IPS-NIHi7 (cell line): ENCODE data around the gene TNNT3.
"Not testable (repeated sequence)": the region's sequence is repeated elsewhere in the genome, so short reads cannot be mapped to it uniquely, and the experiment has no call there.

Source experiments
- DNase-seq: peaks from one replicate; pipeline ENCODE4 v3.0.0; 2012; ENCODE audit warnings: mixed read lengths; ENCODE audit errors: extremely low spot score

TNNT3 gene

DNA sequence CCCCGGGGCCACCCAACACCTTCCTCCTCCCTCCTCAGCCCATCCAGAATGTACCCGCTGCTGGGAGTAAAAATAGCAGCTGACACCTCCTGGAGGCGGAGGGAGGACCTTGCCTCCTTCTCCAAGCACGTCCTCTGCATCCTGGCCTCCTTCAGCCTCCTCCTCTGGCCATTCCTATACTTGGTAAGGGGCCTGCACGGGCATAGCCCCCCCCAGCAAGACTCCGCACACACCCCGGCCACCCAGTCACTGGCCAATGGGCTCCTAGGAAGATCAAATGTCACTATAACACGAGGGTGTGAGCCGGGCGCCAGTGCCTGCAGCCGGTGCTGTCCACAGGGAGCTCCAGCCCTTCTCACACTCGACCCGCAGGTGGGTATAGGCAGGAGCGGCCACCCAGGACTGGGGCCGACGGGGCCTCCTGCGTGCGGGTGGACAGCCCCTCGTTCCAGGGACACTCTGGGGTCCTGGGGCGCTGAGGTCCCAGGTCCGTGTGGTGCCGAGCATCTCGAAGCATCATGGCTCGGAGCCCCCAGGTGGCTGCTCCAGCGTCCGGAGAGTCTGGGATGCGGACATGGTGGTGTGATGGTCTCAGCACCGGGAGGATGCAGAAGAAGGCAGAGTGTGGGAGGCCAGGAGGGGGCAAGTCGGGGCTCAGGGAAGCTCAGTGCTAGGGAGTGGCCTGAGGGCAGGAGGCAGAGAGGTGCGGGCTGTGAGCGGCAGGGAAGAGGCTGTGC lies at the start of gene TNNT3:
TNNT3 (plus strand) TSS at position 313 of the 737 bp plus-strand sequence. CDS start 3,172 bp downstream, outside the sequence.
- peak; percentile 41 for DNase-seq

DNA sequence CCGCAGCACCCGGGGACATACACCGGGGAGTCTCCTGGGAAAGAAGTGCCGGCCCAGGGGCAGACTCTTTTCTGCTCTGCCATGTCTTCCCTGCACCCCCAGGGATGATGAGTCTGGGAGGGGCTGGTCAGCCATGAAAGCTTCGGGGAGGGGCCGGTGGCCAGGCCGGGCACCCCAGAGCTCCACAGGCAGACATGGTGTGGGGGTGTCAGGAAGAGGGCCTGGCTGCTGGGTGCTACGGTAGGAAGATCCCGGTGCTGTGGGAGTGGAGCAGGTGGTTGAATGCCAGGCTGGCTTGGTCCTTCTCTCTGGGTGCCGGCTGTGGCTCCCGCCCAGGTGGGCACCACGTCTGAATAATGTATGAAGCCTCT lies 49.2 kb upstream of the TNNT3 start:
- DNase-seq, result no peak

DNA sequence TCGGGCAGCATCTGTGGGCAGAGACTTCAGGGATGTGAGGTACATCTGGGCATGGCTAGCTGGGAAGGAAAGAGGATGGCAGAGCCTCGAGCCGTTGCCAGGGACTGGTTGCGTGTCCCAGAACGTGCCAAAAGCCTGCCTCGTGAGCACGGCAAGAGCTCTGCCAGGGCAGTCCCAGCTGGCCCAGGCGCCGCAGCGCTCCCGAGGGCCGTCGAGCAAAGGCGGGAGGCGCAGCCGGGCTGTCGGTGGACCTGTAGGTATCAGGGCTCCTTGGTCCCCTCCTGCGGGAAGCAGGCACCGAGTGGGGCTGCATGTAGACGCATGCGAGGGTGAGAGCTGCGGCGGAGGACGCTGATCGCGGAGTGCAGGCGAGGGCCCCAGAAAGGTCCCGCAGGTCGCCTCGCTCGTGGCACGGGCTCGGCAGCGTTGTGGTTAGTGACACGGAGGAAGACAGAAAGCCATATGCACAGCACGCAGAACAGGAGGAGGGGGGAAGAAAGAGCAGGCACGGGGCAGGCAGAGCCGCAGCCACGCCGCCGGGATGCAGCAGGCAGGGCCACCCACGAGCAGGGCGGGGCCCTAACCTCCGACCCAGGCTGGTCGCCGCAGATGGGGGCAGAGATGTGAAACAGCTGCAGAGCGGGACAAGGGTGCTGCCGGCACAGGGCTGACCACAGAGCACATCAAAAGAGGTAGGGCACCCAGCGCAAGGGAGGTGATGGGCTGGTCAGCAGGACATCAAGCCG lies 48.6 kb upstream of the TNNT3 start:
- no peak for DNase-seq

DNA sequence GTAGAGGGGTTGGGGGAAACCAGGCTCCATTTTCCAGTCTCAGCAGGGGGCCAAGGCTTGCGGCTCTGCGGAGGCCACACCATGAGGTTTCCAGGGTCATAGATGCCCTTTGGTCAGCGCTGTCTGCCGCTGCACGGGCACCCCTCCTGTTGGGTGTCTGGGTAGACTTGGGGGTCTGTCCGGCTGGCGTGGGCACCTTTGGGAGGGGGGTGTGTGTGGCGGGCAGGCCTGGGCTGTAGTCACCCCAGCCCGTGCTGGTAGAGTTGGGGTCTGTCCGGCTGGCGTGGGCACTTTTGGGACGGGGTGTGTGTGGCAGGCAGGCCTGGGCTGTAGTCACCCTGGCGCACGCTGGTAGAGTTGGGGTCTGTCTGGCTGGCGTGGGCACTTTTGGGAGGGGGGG lies 48.0 kb upstream of the TNNT3 start:
- DNase-seq, result no peak

DNA sequence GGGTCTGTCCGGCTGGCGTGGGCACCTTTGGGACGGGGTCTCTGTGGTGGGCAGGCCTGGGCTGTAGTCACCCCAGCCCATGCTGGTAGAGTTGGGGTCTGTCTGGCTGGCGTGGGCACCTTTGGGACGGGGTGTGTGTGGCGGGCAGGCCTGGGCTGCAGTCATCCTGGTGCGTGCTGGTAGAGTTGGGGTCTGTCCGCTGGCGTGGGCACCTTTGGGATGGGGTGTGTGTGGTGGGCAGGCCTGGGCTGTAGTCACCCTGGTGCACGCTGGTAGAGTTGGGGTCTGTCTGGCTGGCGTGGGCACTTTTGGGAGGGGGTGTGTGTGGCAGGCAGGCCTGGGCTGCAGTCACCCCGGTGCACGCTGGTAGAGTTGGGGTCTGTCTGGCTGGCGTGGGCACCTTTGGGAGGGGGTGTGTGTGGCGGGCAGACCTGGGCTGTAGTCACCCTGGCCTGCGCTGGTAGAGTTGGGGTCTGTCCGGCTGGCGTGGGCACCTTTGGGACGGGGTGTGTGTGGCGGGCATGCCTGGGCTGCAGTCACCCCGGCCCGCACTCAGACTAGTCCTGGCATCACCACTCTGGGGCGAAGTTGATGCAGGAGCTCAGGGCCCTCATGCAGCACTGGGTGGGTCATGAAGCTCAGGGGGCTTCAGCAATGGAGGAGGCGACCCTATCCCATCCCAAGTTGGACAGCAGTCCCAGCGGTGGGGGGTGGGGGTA lies 47.1 kb upstream of the TNNT3 start:
- DNase-seq, result no peak

DNA sequence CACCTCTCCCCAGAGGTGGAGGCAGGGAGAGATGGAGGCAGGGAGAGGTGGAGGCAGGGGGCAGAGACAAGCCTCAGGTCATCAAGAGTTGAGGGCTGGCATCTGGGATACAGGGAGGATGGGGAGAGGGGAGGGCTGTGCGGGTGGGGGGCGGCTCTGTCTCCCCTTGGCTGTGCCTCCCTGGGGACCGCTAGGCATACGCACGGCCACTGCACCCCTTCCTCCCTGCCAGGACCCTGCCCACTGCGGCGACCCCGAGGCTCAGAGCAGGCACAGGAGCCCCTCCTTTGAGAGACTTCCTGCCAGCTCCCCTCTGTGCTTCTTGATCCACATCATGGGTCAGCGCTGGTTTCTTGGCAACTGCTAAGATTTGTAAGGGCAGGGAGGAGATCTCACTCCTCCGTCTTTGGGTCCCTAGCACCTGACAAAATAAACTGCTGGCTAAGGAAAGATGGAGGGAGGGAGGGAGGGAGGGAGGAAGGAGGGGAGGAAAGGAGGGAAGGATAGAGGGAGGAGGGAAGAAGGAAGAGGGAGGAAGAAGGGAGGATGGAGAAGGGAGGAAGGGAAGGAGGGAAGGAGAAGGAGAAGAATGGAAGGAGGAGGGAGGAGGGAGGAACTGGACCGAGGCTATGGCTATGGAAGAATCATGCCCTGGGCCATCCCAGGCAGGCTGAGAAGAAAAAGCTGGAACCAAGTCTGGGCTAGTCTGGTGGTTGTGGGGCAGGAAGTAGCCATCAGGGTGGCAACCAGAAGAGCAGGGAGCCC lies 46.3 kb upstream of the TNNT3 start:
- no peak for DNase-seq

DNA sequence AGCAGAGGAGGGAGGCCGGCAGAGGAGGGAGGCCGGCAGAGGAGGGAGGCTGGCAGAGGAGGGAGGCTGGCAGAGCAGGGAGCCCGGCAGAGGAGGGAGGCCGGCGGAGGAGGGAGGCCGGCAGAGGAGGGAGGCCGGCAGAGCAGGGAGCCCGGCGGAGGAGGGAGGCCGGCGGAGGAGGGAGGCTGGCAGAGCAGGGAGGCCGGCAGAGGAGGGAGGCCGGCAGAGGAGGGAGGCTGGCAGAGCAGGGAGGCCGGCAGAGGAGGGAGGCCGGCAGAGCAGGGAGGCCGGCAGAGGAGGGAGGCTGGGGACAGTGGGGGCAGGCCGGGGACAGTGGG lies 45.7 kb upstream of the TNNT3 start:
- not testable (repeated sequence) for DNase-seq

DNA sequence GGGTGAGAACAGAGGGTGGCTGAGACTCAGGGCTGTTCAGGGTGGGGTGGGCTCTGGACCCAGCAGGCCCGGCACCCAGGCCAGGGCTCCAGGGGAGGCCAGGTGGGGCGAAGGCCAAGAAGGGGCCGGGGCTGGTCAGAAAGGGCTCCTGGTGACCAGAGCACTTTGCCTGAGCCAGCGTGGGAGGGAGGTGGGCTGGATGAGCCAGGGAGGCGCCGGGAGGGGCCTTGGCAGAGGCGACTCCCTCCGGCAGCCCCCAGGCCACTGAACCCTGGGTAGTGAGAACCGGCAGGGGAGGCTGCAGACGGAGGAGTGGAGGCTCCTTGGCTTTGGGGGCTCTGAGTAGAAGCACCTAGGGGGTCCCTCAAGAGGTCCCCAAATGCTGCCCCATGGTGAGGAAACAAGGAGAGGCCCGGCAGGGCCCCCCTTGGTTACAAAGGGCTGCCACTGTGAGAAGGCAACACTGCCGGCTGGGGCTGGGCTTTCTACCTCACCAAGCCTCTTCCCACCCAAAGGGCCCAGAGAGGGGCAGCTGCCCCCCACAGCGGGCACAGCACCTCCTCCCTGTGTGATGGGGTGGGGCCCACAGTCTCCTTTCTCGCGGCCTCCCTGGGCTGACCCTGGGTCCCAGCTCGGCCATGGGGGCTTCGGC lies 44.9 kb upstream of the TNNT3 start:
- not testable (repeated sequence) for DNase-seq

DNA sequence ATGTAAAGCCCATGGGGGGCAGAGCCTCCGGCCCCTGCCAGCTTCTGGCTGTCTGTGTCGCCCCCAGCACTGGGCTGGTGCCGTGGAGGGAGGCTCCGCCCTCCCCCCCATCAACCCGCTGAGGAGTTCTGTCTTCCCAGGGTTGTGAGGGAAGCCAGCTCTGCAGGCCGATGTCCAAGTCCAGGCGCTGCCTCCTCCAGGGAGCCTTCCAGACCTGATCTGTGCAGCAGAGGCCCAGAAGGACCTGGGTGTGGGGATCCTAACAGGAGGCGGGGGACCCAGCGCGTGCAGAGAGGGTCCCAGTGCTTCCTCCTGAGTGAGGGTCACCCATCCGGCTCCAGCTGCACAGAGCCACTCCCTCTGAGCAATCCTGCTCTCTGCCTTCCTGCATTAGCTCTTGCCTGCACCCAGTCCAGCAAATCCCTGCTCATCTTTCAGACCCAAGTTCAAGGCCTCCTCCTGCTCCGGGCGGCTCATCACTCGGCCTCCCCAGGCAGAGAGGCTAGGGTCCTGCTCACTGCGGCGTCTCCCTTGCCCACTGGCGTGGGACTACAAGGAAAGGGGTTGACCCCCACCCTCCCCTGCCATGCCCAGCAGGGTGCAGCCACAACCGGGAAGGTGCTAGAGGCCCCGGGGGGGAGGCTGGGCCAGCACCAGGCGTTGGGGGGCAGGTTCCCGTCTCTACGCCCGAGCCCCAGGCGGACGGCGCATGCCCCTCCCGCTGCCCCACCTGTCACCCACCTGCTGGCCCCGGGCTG lies 44.2 kb upstream of the TNNT3 start:
- DNase-seq, result no peak

DNA sequence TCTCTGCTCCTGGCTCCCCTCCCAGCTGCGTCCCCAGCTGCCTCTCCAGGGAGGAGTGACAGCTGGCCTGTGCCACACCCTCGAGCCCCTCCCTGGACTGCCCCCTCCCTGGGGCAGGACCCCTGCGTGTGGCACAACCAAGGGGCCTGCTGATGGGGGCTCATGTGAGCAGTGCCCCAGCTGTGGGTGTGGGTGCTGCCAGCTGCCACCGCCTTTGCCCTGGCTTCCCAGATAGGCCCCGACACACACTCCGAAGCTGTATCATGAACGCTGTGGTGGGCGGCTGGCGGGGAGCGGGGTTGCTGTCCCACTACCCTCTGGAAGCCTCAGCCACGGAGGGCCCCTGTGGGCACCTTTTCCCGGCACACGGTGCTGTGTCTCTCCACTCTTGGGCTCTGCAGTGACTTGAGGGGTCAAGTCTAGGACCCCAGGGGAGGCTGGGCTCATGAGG lies 43.6 kb upstream of the TNNT3 start:
- not testable (repeated sequence) for DNase-seq

DNA sequence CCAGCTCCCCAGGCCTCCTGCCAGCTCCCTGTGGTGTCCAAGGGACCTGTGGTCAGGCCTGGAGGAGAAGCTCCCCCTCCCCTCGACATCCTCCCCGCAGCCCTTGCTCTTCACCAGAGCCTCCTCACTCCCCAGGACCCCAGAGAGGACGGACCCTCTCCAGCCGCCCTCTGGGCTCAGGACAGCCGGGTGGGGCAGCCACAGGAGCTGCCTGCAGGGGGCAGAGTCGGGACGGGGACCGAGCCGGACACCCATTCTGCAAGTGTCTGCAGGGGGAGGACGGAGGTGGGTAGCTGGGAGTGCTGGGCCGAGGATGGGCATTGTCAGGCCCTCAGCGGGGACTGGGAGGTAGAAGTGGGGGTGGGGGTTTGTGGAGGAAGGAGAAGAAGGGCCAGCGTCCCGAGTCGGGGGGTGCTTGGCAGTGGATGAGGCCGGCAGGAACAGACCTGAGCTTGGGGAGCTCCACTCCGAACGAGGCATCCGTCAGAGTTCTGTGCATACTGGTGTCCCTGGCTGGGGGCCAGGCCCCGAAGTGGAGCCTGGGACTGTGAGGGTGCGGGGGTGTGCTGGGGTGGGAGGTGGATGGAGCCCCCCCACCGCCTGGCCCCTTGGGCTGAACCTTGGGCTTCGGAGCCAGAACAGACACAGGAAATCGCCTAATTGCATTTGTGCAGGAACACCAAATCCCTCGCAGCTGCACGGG lies 43.0 kb upstream of the TNNT3 start:
- peak; percentile 82 for DNase-seq

DNA sequence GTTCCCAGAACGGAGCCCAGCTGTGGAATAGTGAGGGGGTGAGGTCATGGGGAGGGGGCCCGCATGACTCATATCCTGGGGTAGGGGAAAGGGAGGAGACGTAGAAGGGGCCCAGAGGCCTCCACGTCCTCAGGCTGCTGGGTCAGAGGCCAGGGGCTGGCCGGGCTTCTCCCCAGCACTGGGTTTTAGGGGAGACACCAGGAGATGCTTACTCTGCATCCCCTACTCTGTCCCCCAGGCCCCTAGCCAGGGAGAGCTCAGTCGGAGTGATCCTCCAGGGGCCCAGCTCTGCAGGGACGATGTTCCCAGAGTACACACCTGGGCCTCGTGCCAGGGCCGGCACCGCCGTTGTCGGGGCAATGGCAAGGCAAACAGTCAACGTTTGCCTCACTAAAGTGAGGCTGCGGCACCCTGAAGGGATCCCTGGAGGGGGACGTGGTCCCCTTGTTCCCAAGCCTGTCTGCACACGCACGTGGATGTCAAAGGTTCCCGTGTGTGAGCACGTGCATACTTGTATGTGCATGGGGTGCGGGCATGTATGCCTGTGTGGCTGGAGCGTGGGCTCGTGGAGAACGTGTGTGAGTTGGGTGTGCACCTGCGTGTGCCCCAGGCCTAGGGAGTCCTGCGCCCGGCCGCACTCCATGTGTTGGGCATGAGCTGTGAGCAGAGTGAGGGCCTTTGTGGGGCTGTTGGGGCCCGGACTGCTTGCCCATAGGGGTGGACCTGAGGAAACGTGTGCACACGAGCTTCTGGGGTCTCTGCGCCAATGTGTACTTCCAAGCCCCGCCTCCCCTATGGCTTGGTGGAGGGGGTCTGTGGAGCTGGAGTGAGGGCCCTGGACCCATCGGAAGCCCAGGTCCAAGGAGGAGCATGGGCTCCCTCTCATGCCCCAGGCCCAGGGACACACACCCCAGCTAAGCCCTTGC lies 42.0 kb upstream of the TNNT3 start:
- DNase-seq, result no peak

DNA sequence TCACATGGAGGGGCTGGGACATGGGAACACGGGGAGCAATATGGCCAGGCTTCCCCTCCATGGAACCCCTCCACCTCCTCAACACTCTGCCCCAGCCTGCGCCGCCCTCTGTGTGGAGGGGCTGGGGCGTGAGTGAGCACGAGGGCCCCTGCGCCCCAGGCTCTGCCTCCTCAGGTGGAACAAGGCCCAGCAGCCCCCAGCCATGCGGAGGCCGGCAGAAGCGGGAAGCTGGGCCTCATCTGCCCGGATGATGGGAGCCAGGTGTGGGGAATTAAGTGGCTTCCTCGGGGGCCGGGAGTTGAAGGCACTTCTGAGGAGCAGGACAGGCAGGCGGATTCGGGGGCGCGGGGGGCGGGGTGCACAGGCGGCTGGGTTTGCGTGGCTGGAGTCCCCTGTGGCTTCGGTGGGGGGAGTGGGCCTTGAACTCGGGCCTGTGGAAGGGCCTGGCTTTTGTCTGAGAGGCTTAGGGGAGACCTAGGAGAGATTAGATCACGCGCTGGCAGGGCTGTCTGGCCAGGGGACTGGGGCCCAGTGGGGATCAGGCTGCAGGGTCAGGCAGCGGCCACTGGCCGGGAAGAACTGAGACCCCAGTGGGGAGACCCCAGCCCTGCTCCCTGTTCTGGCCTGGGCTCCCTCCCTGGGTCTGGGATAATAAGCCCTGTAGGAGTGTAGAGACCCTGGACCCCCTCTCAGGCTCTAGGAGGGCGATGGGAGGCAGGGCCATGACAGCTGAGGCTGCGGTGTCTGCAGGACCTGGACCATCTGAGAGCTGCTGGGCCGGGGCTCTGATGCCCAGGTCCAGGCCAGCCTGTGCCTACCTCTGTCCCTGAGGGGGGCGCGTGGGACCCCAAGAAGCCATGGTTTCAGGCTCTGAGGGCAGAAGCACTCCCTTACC lies 41.1 kb upstream of the TNNT3 start:
- DNase-seq, result no peak

DNA sequence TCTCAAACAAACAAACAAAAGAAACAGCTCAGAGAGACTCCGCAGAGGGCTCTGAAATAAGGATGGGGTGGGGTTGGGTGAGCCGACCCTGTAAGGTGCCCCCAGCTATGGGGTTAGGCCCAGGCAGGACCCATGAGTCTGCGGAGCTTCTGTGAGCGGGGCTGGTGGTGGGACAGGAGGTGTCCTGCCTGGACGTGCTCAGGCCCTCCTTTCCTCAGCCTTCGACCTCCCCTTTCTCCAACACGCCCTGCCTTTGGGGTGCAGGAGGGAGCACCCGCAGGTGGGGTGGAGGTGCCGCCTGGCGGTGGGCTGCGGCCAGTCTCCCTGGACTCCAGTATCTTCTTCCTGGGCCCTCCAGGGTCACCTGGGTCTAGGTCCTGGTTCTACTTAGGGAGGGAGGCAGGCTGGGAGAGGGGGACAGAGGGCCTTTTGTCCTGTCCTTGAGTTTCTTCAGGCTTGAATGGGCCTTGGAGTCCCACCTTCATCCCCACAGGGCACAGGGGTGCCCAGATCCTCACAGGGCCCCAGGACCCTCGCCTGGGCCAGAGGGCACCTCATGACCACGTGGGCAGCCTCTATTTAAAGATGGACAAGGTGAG lies 40.1 kb upstream of the TNNT3 start:
- no peak for DNase-seq

DNA sequence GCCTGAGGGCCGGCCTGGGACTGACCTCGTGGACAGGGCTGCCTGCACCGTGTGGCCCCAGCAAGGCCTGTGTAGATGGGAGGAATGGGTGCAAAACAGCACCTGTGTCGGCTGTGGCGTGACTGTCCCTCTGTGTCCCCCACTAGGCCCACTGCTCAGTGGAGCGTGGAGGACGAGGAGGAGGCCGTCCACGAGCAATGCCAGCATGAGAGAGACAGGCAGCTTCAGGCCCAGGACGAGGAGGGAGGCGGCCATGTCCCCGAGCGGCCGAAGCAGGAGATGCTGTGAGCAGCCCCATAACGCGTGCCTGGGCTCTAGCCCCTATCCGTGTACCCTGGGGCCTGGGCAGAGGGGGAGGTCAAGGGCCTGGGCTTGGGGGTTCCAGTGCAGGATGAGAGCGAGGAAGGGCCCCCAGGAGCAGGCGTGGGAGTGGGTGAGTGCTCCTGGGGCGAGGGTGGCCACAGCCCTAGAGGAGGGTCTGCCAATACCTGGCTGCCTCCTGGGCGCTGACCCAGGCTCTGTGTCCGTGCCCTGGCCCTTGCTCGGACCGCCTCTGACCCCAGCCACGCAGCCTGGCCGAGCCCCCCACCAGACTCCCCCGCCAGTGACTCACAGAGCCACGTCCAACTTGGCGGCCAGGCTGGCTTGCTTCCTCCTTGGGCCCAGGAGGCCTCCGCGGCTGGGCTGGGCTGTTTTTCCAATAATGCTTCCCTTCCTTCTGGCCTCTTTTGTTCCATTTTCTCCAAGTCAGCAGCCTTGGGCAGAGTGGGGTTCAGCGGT lies 39.4 kb upstream of the TNNT3 start:
- no peak for DNase-seq

DNA sequence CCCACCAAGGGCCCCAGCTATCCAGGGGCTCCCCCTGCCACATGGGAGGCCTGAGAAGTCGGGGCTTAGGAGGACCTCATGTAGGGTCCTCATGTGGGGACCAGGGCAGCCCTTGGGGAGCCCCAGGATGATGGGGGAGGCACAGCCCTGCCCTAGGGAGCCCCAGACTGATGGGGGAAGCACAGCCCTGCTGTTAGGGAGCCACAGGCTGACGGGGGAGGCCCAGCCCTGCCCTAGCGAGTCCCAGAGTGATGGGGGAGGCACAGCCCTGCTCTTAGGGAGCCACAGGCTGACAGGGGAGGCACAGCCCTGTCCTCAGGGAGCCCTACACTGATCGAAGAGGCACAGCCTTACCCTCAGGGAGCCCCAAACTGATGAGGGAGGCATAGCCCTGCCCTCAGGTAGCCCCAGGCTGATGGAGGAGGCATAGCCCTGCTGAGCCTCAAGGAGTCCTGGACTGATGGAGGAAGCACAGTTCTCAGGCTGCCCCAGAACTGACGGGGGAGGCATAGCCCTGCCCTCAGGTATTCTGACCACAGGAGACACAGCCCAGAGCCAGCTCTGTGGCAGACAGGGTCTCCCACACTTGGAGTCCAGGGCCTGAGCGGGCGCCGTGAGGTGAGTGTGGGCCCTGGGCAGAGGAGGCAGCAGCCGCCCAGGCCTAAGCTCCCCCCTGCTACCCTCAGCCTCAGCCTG lies 38.6 kb upstream of the TNNT3 start:
- no peak for DNase-seq
